ENCODE data around the gene LTBP2. TPM values are rescaled to one million over a fixed set of nuclear protein-coding genes. Genes with fewer than 3 reads are reported as not detected.

LTBP2 gene
- total RNA-seq, 4 donors from 2014 or later = 81.3 to 240 (median 189) TPM

GRCh38 chr14:74508844-74509428 lies 103.1 kb downstream of the LTBP2 start:
- Histone ChIP-seq H3K4me3 (replicated peaks in 1 of 3) (no peak overlapping the region), H3K27me3 (no peaks in the 10 kb centered on the region), H3K36me3 (peaks cover 15 to 34% of the 10 kb centered on the region in 2 donors), H3K27ac (peak overlapping the region in 1 of 3 donors; percentile 88), H3K4me1 (peaks cover 12 to 24% of the 10 kb centered on the region in 2 donors), H3K9me3 (no peaks in the 10 kb centered on the region)
- WGBS, 2 donors = 82 to 92% methylated on average over 4 to 5 of the region's 13 CpGs
- DNase-seq = no peak
- TF ChIP-seq POLR2A (IDR thresholded peaks at IDR 0.05) = no peak
- no peak for TF ChIP-seq CTCF (IDR thresholded peaks at IDR 0.05)
- intact Hi-C loops (cut with DNase I) = no loop called here

- peak overlapping the region in 1 of 3 donors; percentile 46 for H3K27ac ChIP-seq
- H3K4me3 ChIP-seq (replicated peaks in 1 of 3) = no peak overlapping the region
- no peak for DNase-seq
- no peaks in the 10 kb centered on the region for H3K9me3 ChIP-seq
- H3K36me3 ChIP-seq = peaks cover 19 to 35% of the 10 kb centered on the region in 2 donors
- peaks cover 8 to 18% of the 10 kb centered on the region in 2 donors for H3K4me1 ChIP-seq
- 73 to 77% methylated on average over 15 of the region's 15 CpGs for WGBS, 2 donors
- intact Hi-C loops (cut with DNase I) = no loop called here
- TF ChIP-seq CTCF (IDR thresholded peaks at IDR 0.05) = no peak
- no peak for TF ChIP-seq POLR2A (IDR thresholded peaks at IDR 0.05)
- no peaks in the 10 kb centered on the region for H3K27me3 ChIP-seq
Observed at GRCh38 chr14:74508292-74508731, 103.7 kb downstream of the LTBP2 start.

- Histone ChIP-seq H3K4me3 (replicated peaks in 1 of 3) (no peak overlapping the region), H3K27me3 (no peaks in the 10 kb centered on the region), H3K4me1 (peaks cover 8 to 18% of the 10 kb centered on the region in 2 donors), H3K36me3 (peaks cover 23 to 38% of the 10 kb centered on the region in 2 donors), H3K9me3 (no peaks in the 10 kb centered on the region), H3K27ac (peak overlapping the region in 1 of 3 donors; percentile 46)
- intact Hi-C loops (cut with DNase I) = no loop called here
- WGBS, 2 donors = 57 to 73% methylated on average over 4 to 5 of the region's 5 CpGs
- peak in 1 of 2 donors; percentile 41 for DNase-seq
- no peak for TF ChIP-seq CTCF (IDR thresholded peaks at IDR 0.05)
- TF ChIP-seq POLR2A (IDR thresholded peaks at IDR 0.05) = no peak
Observed at GRCh38 chr14:74507840-74508239, 104.2 kb downstream of the LTBP2 start.

- Histone ChIP-seq H3K36me3 (peaks cover 28 to 38% of the 10 kb centered on the region in 2 donors), H3K4me1 (peaks cover 8 to 18% of the 10 kb centered on the region in 2 donors), H3K4me3 (replicated peaks in 1 of 3) (no peak overlapping the region), H3K9me3 (no peaks in the 10 kb centered on the region), H3K27ac (peak overlapping the region in 1 of 3 donors; percentile 46), H3K27me3 (no peaks in the 10 kb centered on the region)
- no peak for TF ChIP-seq POLR2A (IDR thresholded peaks at IDR 0.05)
- TF ChIP-seq CTCF (IDR thresholded peaks at IDR 0.05) = no peak
- 81 to 84% methylated on average over 8 of the region's 8 CpGs for WGBS, 2 donors
- no peak for DNase-seq
- intact Hi-C loops (cut with DNase I) = no loop called here
Observed at GRCh38 chr14:74507085-74507484, 105.0 kb downstream of the LTBP2 start.

- TF ChIP-seq CTCF (IDR thresholded peaks at IDR 0.05) (no peak), POLR2A (IDR thresholded peaks at IDR 0.05) (no peak)
- Histone ChIP-seq H3K4me1 (peaks cover 14 to 20% of the 10 kb centered on the region in 2 donors), H3K27ac (no peak overlapping the region), H3K36me3 (peaks cover 28 to 38% of the 10 kb centered on the region in 2 donors), H3K4me3 (replicated peaks in 1 of 3) (no peak overlapping the region), H3K9me3 (no peaks in the 10 kb centered on the region), H3K27me3 (no peaks in the 10 kb centered on the region)
- 88 to 98% methylated on average over 13 of the region's 13 CpGs for WGBS, 2 donors
- DNase-seq = no peak
- intact Hi-C loops (cut with DNase I) = no loop called here
Observed at GRCh38 chr14:74506411-74506851, 105.6 kb downstream of the LTBP2 start.

Data from thyroid gland (tissue), 4 donors.